Choroid plexus epithelial cell (primary cell): ENCODE measurements around the gene ANXA7.
A peak's percentile ranks its signal among the peaks of the same experiment; 100 is the strongest.

ENCODE experiments used
- DNase-seq: peaks from one replicate; pipeline ENCODE4 v3.0.0-alpha.2; 2010; ENCODE audit warnings: low read depth
- H3K4me3 ChIP-seq: 2 replicates; pipeline ENCODE4 v1.5.1; 2011; ENCODE audit warnings: low read depth, mild to moderate bottlenecking, control low read depth, low read length, moderate library complexity
- CTCF ChIP-seq: conservative IDR thresholded peaks from 2 replicates; pipeline ENCODE4 v1.5.1; 2011; ENCODE audit warnings: low read depth, mild to moderate bottlenecking, control low read depth, inconsistent platforms, low read length, moderate library complexity

The ANXA7 gene

GRCh38 chr10:73423309-73423708 lies 9.5 kb upstream of the ANXA7 start:
- no peak overlapping the region for H3K4me3 ChIP-seq
- TF ChIP-seq CTCF, result no peak
- DNase-seq, result no peak

GRCh38 chr10:73416571-73416970 lies 2.7 kb upstream of the ANXA7 start:
- TF ChIP-seq CTCF, result no peak
- DNase-seq, result no peak
- H3K4me3 ChIP-seq, result no peak overlapping the region

GRCh38 chr10:73414230-73414945 lies 530 bp upstream of the ANXA7 start:
- TF ChIP-seq CTCF, result no peak
- DNase-seq, result peak; percentile 3
- H3K4me3 ChIP-seq, result peak overlapping the region; percentile 98

GRCh38 chr10:73413108-73413527 lies 740 bp downstream of the ANXA7 start:
- peak overlapping the region; percentile 98 for H3K4me3 ChIP-seq
- no peak for TF ChIP-seq CTCF
- no peak for DNase-seq

GRCh38 chr10:73410897-73411296 lies 3.0 kb downstream of the ANXA7 start:
- TF ChIP-seq CTCF, result no peak
- H3K4me3 ChIP-seq, result no peak overlapping the region
- DNase-seq, result no peak

- no peak for TF ChIP-seq CTCF
These were observed 4.8 kb downstream of the ANXA7 start for GRCh38 chr10:73408978-73409521.

GRCh38 chr10:73408061-73408460 lies 5.8 kb downstream of the ANXA7 start:
- DNase-seq, result no peak
- no peak overlapping the region for H3K4me3 ChIP-seq
- TF ChIP-seq CTCF, result no peak

More at GRCh38 chr10:73408978-73409521, 4.8 kb downstream of the ANXA7 start:
- no peak overlapping the region for H3K4me3 ChIP-seq
- no peak for DNase-seq
